ENCODE measurements around the gene FGF12. TPM values are rescaled to one million over a fixed set of nuclear protein-coding genes. Genes with fewer than 3 reads are reported as not detected.

The FGF12 gene
- total RNA-seq, 1 experiment from 2014 or later = 0.07 TPM

DNA sequence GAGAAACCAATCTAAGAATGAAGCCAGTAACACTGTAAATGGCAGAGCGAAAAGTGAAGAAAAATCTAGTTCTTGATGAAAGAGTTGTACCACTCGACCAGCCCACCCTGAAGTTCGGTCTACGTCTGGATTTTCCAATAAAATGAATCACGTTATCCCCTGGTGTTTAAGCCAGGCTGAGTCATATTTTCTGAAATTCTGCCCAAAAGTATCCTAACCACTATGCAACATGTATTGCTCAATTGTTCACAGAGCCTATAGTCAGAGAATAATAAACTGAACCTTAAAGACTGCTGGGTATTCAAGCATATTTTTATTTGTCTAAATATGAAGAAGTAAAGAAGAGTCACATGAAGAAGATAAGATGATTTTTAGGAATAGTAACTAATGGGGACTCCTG lies 245.7 kb downstream of the FGF12 start:
- H4K20me1 ChIP-seq (ENCODE audit: insufficient read depth) = no peaks in the 10 kb centered on the region
- TF ChIP-seq JUND (IDR thresholded peaks at IDR 0.05) = no peak
- TF ChIP-seq POLR2A (IDR thresholded peaks at IDR 0.05; ENCODE audit: borderline replicate concordance, extremely low read depth, insufficient read depth, insufficient read length) = no peak
- TF ChIP-seq SIN3A (IDR thresholded peaks at IDR 0.05; ENCODE audit: low read depth) = no peak
- TF ChIP-seq EGR1 (IDR thresholded peaks at IDR 0.05; ENCODE audit: low read depth) = no peak
- TF ChIP-seq CEBPB (IDR thresholded peaks at IDR 0.05; ENCODE audit: low read depth) = no peak
- no peak for TF ChIP-seq ZNF274 (IDR thresholded peaks at IDR 0.05; ENCODE audit: low read depth, low read length)
- TF ChIP-seq, protein P1, sequence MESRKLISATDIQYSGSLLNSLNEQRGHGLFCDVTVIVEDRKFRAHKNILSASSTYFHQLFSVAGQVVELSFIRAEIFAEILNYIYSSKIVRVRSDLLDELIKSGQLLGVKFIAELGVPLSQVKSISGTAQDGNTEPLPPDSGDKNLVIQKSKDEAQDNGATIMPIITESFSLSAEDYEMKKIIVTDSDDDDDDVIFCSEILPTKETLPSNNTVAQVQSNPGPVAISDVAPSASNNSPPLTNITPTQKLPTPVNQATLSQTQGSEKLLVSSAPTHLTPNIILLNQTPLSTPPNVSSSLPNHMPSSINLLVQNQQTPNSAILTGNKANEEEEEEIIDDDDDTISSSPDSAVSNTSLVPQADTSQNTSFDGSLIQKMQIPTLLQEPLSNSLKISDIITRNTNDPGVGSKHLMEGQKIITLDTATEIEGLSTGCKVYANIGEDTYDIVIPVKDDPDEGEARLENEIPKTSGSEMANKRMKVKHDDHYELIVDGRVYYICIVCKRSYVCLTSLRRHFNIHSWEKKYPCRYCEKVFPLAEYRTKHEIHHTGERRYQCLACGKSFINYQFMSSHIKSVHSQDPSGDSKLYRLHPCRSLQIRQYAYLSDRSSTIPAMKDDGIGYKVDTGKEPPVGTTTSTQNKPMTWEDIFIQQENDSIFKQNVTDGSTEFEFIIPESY (IDR thresholded peaks at IDR 0.05; ENCODE audit: extremely low read depth, insufficient replicate concordance, low read length) = no peak
- TF ChIP-seq RAD21 (IDR thresholded peaks at IDR 0.05; ENCODE audit: low read depth) = no peak
- no peak for TF ChIP-seq SP1 (IDR thresholded peaks at IDR 0.05; ENCODE audit: low read depth)
- no peak for TF ChIP-seq SRF (IDR thresholded peaks at IDR 0.05; ENCODE audit: low read depth)
- no peak for TF ChIP-seq TCF7L2 (IDR thresholded peaks at IDR 0.05; ENCODE audit: borderline replicate concordance, extremely low read depth, insufficient read depth, insufficient read length)
- TF ChIP-seq POLR2AphosphoS5 (IDR thresholded peaks at IDR 0.05; ENCODE audit: low read depth, low read length) = no peak
- TF ChIP-seq, protein P2, sequence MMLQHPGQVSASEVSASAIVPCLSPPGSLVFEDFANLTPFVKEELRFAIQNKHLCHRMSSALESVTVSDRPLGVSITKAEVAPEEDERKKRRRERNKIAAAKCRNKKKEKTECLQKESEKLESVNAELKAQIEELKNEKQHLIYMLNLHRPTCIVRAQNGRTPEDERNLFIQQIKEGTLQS (IDR thresholded peaks at IDR 0.05) = no peak
- TF ChIP-seq FOSL1 (IDR thresholded peaks at IDR 0.05; ENCODE audit: low read depth) = no peak
- no peak for TF ChIP-seq ELF1 (IDR thresholded peaks at IDR 0.05; ENCODE audit: borderline replicate concordance, low read depth)
- RAD21 ChIA-PET (ENCODE audit: low non-redundant PET in 1 of 2, low total read pairs in 2 of 2, uncharacterized antibody in 2 of 2, unreplicated experiment in 2 of 2) = no interaction called here
- CTCF ChIA-PET = interaction anchor here (1.4 kb wide), 1 partner anchor 37 kb away, joined by 4 read pairs; no protein-coding TSS in a partner anchor
- DNase-seq (ENCODE audit: low read depth, low spot score) = no peak
- H3K36me3 ChIP-seq (ENCODE audit: control insufficient read depth in 1 of 2, insufficient read depth in 2 of 2, low read length in 2 of 2) = no peaks in the 10 kb centered on the region
- POLR2A ChIA-PET = no interaction called here
- no peak overlapping the region for H3K9ac ChIP-seq (ENCODE audit: low read length)
- no peak overlapping the region for H3K27ac ChIP-seq (ENCODE audit: low read depth, low read length)
- intact Hi-C loops (cut with micrococcal nuclease) = no loop called here
- H3K9me2 ChIP-seq (ENCODE audit: insufficient read depth) = no peaks in the 10 kb centered on the region
- no peak overlapping the region for H3K4me3 ChIP-seq (replicated peaks in 1 of 2; ENCODE audit: low read depth in 1 of 2, low read length in 2 of 2)
- H3K79me2 ChIP-seq (ENCODE audit: insufficient read depth, low read length) = no peaks in the 10 kb centered on the region
- peaks cover 29% of the 10 kb centered on the region for H3K27me3 ChIP-seq (ENCODE audit: insufficient read depth, low read length)
- no peak for ATAC-seq
- no peaks in the 10 kb centered on the region for H3K4me1 ChIP-seq (ENCODE audit: control insufficient read depth in 1 of 2, insufficient read depth in 2 of 2, low read length in 2 of 2)
- no TSS peak for BruUV-seq (replicated peaks)
- H3K9me3 ChIP-seq (ENCODE audit: control insufficient read depth in 1 of 2, insufficient read depth in 1 of 2, low read depth in 1 of 2, low read length in 2 of 2) = no peaks in the 10 kb centered on the region
- H3K4me2 ChIP-seq (ENCODE audit: low read length) = no peak overlapping the region
- H2AFZ ChIP-seq (ENCODE audit: low read depth, low read length, poor library complexity, severe bottlenecking) = no peak overlapping the region
